Neural progenitor cell (in vitro differentiated cells): Measurements from ENCODE around the gene KIRREL3.

Source experiments
- CTCF ChIP-seq: fragments of 200-600 bp; sonication (generic); IDR thresholded peaks from 2 replicates; pipeline ENCODE4 v1.5.1; 2017; ENCODE audit warnings: antibody characterized with exemption, mild to moderate bottlenecking
- EZH2 ChIP-seq: fragments of 200-600 bp; sonication (generic); IDR thresholded peaks from 2 replicates; pipeline ENCODE4 v1.6.1; 2017; ENCODE audit warnings: antibody characterized with exemption, mild to moderate bottlenecking, moderate library complexity
- EZH2phosphoT487 ChIP-seq: fragments of 200-600 bp; sonication (generic); IDR thresholded peaks from 2 replicates; pipeline ENCODE4 v1.6.1; 2017; ENCODE audit warnings: antibody characterized with exemption

DNA sequence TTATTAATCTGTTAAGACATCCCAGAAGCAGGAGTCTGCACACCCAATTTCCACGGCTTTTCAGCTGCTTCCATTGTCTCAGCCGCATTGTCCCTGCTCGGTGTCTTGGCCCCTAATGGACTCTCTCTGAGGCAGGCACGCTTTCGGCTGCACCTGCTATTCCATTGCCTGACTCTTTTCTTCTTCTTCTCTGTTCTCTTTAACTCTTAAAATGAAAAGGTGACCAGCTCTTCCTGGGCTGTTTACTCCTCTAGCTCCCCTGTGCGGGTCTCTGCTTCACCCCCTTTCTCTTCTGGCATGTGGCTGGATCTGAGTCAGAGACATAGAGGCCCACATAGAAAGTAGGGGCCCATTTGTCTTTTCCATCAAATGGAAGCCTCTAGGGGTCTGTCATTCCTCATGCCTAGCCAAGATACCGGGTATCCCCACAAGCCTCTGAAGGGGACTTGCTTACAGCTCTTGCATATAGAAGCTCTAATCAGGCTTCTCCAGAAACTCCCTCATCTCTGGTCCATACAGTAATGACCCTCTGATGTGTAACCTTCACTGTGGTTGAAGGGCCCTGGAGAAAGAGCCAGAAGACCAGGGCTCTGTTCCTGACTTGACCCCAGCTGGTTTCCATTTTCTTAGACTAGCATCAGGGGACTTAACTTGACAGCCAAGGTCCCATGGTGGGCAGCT lies 401.2 kb downstream of the KIRREL3 start:
- no peak for TF ChIP-seq CTCF
- TF ChIP-seq EZH2: no peak
- no peak for TF ChIP-seq EZH2phosphoT487
